ENCODE data around the gene DOCK1. TPM values are rescaled to one million over a fixed set of nuclear protein-coding genes. Genes with fewer than 3 reads are reported as not detected.

DOCK1 gene
- total RNA-seq, 2 donors from 2014 or later = 72.4 to 89.3 TPM

DNA sequence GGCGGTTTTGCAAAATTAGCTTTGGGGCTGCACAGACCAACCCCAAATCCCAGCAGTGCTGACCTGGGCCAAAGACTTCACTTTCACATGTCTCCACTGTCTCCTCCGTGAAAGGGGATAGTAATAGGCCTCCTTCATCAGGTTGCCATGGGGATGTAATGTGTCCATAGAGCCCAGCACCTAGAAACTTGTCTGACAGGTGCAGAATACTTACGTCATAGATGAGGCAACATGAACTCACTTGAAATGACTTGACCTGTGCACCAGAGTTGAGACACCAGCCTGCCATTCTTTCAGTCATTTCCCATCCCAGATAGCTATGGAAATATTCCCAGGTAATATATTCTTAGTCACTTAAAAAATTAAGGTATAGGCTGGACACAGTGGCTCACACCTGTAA, 196.9 kb downstream of the DOCK1 start:
- H3K4me1 ChIP-seq (ENCODE audit: control insufficient read depth, insufficient read depth, low read length) = no peaks in the 10 kb centered on the region
- Mint-ChIP-seq H3K9me3 (no peaks in the 10 kb centered on the region), H3K27me3 (ENCODE audit: insufficient read depth) (no peaks in the 10 kb centered on the region), H3K4me1 (peaks cover 2% of the 10 kb centered on the region), H3K27ac (no peak overlapping the region), H3K36me3 (ENCODE audit: low read depth) (peaks cover 72% of the 10 kb centered on the region), H3K4me3 (no peak overlapping the region)
- DNase-seq = no peak
- H3K36me3 ChIP-seq (ENCODE audit: control insufficient read depth, insufficient read depth, low read length) = peaks cover 29% of the 10 kb centered on the region
- H3K9me3 ChIP-seq (ENCODE audit: control insufficient read depth, low read length) = peaks cover 5% of the 10 kb centered on the region
- H3K27ac ChIP-seq (ENCODE audit: low read depth, low read length) = no peak overlapping the region
- TF ChIP-seq, protein P1, sequence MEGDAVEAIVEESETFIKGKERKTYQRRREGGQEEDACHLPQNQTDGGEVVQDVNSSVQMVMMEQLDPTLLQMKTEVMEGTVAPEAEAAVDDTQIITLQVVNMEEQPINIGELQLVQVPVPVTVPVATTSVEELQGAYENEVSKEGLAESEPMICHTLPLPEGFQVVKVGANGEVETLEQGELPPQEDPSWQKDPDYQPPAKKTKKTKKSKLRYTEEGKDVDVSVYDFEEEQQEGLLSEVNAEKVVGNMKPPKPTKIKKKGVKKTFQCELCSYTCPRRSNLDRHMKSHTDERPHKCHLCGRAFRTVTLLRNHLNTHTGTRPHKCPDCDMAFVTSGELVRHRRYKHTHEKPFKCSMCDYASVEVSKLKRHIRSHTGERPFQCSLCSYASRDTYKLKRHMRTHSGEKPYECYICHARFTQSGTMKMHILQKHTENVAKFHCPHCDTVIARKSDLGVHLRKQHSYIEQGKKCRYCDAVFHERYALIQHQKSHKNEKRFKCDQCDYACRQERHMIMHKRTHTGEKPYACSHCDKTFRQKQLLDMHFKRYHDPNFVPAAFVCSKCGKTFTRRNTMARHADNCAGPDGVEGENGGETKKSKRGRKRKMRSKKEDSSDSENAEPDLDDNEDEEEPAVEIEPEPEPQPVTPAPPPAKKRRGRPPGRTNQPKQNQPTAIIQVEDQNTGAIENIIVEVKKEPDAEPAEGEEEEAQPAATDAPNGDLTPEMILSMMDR (conservative IDR thresholded peaks at IDR 0.05) = no peak
- no peaks in the 10 kb centered on the region for H3K27me3 ChIP-seq (ENCODE audit: control insufficient read depth, insufficient read depth, low read length, poor library complexity, severe bottlenecking)
- H3K9ac ChIP-seq (ENCODE audit: extremely low read depth, low read length, poor library complexity, severe bottlenecking) = no peak overlapping the region
- WGBS, 2 experiments (ENCODE audit: insufficient coverage in 1 of 2, insufficient read length in 1 of 2) = 94% methylated on average over 3 of the region's 3 CpGs; no CpG with 5 or more reads in 1 of the 2 experiments
- no peak overlapping the region for H3K4me3 ChIP-seq (ENCODE audit: low read length)

- Histone ChIP-seq H3K9me3 (ENCODE audit: control insufficient read depth, low read length) (no peaks in the 10 kb centered on the region), H3K4me1 (ENCODE audit: control insufficient read depth, insufficient read depth, low read length) (no peaks in the 10 kb centered on the region), H3K27me3 (ENCODE audit: control insufficient read depth, insufficient read depth, low read length, poor library complexity, severe bottlenecking) (no peaks in the 10 kb centered on the region), H3K9ac (ENCODE audit: extremely low read depth, low read length, poor library complexity, severe bottlenecking) (no peak overlapping the region), H3K36me3 (ENCODE audit: control insufficient read depth, insufficient read depth, low read length) (peaks cover 31% of the 10 kb centered on the region), H3K4me3 (ENCODE audit: low read length) (no peak overlapping the region), H3K27ac (ENCODE audit: low read depth, low read length) (no peak overlapping the region)
- TF ChIP-seq, protein P1 (conservative IDR thresholded peaks at IDR 0.05) = no peak
- Mint-ChIP-seq H3K36me3 (ENCODE audit: low read depth) (peaks cover 36% of the 10 kb centered on the region), H3K4me1 (no peaks in the 10 kb centered on the region), H3K27ac (no peak overlapping the region), H3K27me3 (ENCODE audit: insufficient read depth) (no peaks in the 10 kb centered on the region), H3K9me3 (no peaks in the 10 kb centered on the region), H3K4me3 (no peak overlapping the region)
- WGBS, 2 experiments (ENCODE audit: insufficient coverage in 1 of 2, insufficient read length in 1 of 2) = 84 to 89% methylated on average over 1 of the region's 1 CpG
- DNase-seq = no peak
These were observed 209.9 kb downstream of the DOCK1 start for GRCh38 chr10:127115100-127115499.

- peaks cover 21% of the 10 kb centered on the region for H3K36me3 Mint-ChIP-seq (ENCODE audit: low read depth)
- 73% methylated on average over 4 of the region's 4 CpGs; no CpG with 5 or more reads in 1 of the 2 experiments for WGBS, 2 experiments (ENCODE audit: insufficient coverage in 1 of 2, insufficient read length in 1 of 2)
- no peaks in the 10 kb centered on the region for H3K9me3 Mint-ChIP-seq
- Histone ChIP-seq H3K36me3 (ENCODE audit: control insufficient read depth, insufficient read depth, low read length) (peaks cover 16% of the 10 kb centered on the region), H3K9me3 (ENCODE audit: control insufficient read depth, low read length) (no peaks in the 10 kb centered on the region), H3K27ac (ENCODE audit: low read depth, low read length) (no peak overlapping the region), H3K4me3 (ENCODE audit: low read length) (no peak overlapping the region), H3K9ac (ENCODE audit: extremely low read depth, low read length, poor library complexity, severe bottlenecking) (no peak overlapping the region), H3K27me3 (ENCODE audit: control insufficient read depth, insufficient read depth, low read length, poor library complexity, severe bottlenecking) (no peaks in the 10 kb centered on the region), H3K4me1 (ENCODE audit: control insufficient read depth, insufficient read depth, low read length) (no peaks in the 10 kb centered on the region)
- peak; percentile 93 for DNase-seq
- no peaks in the 10 kb centered on the region for H3K4me1 Mint-ChIP-seq
- H3K27me3 Mint-ChIP-seq (ENCODE audit: insufficient read depth) = no peaks in the 10 kb centered on the region
- H3K27ac Mint-ChIP-seq = no peak overlapping the region
- no peak overlapping the region for H3K4me3 Mint-ChIP-seq
- TF ChIP-seq, protein P1 (conservative IDR thresholded peaks at IDR 0.05) = no peak
These were observed 211.9 kb downstream of the DOCK1 start for GRCh38 chr10:127117125-127117524.

All from endodermal cell (in vitro differentiated cells).